ENCODE measurements around the gene STX16.

STX16 gene

GRCh38 chr20:58706150-58706892 lies 55.2 kb downstream of the STX16 start:
- DNase-seq (ENCODE audit: extremely low read depth, low read depth): no peak
- TF ChIP-seq CTCF (IDR thresholded peaks at IDR 0.05; ENCODE audit: low read depth, low read length): no peak

DNA sequence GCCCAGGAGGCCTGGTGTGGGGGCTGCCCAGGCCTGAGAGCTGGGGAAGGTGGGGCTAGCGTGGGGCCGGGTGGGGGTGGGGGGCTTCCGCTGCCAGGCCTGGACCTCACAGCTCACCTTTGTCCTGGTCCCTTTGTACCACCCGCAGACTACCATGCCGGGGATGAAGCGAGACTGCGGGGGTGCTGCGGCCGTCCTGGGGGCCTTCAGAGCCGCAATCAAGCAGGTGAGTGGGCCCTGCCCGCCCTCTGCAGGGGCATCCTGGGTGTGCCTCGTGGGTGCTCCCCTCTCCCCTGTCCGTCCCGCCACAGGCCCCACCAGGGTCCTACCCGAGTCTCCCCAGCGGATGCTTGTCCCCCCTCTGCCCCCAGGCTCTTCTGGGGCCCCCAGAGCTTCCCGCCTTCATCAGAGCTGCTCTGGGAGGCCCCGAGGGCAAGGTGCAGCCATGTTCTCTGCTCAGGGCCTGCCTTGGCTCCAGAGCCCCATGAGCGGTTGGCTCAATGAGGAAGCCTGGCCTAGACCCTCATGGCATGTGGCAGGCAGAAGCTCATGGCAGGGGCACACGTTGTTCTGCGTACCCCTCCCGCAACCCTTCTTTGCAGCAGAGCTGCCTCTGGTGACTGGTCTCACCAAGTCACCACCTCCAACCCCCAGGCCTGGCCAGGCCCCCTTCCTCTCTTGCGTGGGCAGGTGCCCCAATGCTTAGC lies 56.0 kb downstream of the STX16 start:
- no peak for DNase-seq (ENCODE audit: extremely low read depth, low read depth)
- TF ChIP-seq CTCF (IDR thresholded peaks at IDR 0.05; ENCODE audit: low read depth, low read length): no peak

DNA sequence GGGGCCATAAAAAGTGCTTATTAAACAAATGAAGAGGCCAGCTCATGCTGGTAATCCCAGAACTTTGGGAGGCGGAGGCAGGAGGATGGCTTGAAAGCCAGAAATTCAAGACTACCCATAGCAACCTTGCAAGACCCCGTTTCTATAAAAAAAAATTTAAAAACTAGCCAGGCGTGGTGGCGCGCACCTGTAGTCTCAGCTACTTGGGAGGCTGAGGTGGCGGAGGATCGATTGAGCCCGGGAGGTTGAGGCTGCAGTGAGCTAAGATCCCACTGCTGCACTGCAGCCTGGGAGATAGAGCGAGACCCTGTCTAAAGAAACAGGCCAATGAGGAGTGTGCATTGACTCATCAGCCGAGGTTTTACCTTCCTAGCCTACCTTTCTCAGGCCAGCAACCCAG lies 56.7 kb downstream of the STX16 start:
- TF ChIP-seq CTCF (IDR thresholded peaks at IDR 0.05; ENCODE audit: low read depth, low read length): no peak
- no peak for DNase-seq (ENCODE audit: extremely low read depth, low read depth)

DNA sequence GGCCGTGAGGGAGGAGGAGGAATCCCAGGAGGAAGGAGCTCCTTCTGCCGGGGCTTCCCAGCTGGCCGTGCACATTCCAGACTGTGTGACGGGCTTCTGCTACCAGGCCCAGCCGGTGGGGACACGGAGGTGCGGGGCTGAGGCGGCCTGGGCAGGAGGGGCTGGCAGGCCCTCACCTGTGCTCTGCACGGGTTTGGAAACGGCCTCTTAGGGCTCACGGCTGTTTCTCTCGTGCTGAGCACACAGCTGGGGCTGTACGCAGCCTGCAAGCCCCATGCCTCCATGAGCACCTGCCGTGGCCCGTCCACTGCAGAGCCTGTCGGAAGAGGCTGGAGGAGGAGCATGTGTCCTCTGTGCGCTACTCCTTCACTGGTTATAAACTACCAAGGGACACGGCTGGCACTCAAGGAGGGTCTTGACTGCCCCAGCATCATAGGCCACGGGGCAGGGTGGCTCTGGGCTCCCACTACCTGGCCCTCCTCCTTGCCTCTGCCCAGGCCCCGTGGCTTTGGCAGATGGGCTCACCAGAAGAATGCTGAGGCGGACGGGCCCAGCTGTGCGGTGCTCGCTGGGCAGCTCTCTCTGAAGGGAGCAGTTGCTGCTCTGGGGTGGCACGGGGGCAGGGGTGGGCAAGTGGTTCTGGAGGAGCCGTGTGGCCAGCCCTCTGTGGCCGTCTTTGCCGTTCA lies 57.3 kb downstream of the STX16 start:
- no peak for DNase-seq (ENCODE audit: extremely low read depth, low read depth)
- TF ChIP-seq CTCF (IDR thresholded peaks at IDR 0.05; ENCODE audit: low read depth, low read length): no peak

DNA sequence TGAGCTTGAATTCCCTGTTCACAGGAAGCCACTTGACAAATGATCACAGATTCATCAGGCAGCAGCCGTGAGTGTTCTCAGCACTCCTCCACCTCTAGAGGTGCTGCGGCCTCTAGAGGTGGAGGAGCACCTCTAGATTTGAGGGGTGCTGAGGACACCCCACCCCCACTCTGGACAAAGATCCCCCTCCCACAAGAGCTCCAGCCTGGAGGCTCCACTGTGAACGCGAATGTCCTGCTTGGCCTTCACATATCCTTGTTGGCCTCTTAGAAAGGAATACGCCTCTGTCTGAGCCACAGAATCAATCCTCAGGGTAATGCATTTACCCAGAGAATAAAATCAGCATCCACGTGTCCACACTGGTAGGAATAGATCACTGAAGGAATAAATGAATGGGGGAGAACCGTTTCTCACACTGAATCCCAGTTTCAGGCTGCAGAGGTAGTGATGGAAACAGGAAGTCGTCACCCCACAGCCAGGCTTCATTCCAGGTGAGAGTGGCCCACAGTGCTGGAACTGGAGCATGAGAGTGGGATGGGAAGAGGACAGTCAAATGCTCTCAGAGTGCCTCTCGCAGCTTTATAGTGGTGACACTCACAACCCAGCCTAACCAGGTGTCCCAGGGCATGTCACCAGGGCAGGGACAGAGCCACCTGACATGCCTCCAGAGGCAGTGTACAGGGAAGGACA lies 58.1 kb downstream of the STX16 start:
- no peak for TF ChIP-seq CTCF (IDR thresholded peaks at IDR 0.05; ENCODE audit: low read depth, low read length)
- no peak for DNase-seq (ENCODE audit: extremely low read depth, low read depth)

- TF ChIP-seq CTCF (IDR thresholded peaks at IDR 0.05; ENCODE audit: low read depth, low read length): no peak
- no peak for DNase-seq (ENCODE audit: extremely low read depth, low read depth)
These were observed 58.6 kb downstream of the STX16 start for GRCh38 chr20:58709703-58710039.
